HFF-Myc (cell line): ENCODE results near the gene MT2A.
"Not testable (repeated sequence)": the region's sequence is repeated elsewhere in the genome, so short reads cannot be mapped to it uniquely, and the experiment has no call there.

Source experiments
- DNase-seq: peaks from one replicate; pipeline ENCODE4 v3.0.0-alpha.2; 2011; ENCODE audit warnings: low read depth; ENCODE audit errors: extremely low read depth
- H3K4me3 ChIP-seq: replicated peaks from 2 replicates; pipeline ENCODE4 v1.5.1; 2011; ENCODE audit warnings: low read depth, mild to moderate bottlenecking, control low read depth, low read length
- TF ChIP-seq, protein P1 (sequence below): IDR thresholded peaks from 2 replicates; pipeline ENCODE4 v1.5.1; 2012; ENCODE audit warnings: mild to moderate bottlenecking, low read depth, low read length, control low read depth; ENCODE audit errors: missing control alignments

MT2A gene

DNA sequence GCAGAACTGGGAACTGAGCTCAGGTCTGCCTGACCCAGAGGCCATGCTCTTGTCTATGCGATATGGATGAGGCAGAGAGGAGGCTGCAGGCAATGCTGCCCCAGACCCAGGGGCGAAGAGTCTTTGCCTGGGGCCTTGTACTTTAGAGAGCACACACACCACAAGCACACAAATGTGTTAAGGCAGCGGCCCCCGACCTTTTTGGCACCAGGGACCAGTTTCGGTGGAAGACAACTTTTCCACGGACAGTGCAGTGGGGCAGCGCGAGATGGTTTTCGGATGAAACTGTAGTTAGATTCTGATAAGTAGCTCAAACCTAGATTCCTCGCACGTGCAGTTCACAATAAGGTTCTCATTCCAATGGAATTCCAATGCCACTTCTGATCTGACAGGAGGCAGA is 36.9 kb upstream of the MT2A start:
- no peak for DNase-seq
- TF ChIP-seq, protein P1, sequence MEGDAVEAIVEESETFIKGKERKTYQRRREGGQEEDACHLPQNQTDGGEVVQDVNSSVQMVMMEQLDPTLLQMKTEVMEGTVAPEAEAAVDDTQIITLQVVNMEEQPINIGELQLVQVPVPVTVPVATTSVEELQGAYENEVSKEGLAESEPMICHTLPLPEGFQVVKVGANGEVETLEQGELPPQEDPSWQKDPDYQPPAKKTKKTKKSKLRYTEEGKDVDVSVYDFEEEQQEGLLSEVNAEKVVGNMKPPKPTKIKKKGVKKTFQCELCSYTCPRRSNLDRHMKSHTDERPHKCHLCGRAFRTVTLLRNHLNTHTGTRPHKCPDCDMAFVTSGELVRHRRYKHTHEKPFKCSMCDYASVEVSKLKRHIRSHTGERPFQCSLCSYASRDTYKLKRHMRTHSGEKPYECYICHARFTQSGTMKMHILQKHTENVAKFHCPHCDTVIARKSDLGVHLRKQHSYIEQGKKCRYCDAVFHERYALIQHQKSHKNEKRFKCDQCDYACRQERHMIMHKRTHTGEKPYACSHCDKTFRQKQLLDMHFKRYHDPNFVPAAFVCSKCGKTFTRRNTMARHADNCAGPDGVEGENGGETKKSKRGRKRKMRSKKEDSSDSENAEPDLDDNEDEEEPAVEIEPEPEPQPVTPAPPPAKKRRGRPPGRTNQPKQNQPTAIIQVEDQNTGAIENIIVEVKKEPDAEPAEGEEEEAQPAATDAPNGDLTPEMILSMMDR = no peak
- H3K4me3 ChIP-seq = no peak overlapping the region

- TF ChIP-seq, protein P1 = no peak
- DNase-seq = no peak
- H3K4me3 ChIP-seq = no peak overlapping the region
Measured at GRCh38 chr16:56574625-56575024, 33.8 kb upstream of the MT2A start.

DNA sequence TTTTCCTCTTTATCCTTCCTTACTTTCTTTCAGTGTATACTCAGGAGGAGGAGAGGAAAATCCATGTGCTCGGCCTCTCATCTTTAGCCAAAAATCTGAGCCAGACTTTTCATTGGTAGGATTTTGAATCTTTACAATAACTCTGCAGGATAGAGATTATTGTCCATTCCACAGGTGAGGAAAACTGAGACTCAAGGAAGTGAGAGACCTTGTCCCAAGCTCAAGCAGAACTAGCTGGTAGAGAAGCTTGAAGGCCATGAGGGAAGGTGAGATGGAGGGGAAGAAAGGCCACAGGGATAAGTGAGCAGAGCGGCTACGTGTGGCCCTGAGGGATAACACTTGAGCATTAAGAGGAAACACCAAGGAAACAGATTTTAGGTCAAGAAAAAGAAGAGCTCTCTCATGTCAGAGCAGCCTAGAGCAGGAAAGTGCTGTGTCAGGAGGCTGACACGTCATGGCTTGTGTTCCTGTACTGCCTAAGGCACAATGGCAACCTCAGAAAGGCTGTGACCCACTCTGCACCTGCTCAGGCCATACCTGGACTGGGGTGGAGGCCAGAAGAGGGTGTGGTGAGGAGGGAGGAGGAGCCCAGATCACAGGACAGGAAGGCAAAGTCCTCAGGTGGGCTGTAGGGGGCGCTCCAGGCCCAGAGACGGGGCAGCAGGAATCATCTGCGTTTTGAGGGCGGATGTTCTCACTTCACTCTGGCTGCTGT is 31.6 kb upstream of the MT2A start:
- H3K4me3 ChIP-seq = no peak overlapping the region
- TF ChIP-seq, protein P1 = peak; percentile 90
- DNase-seq = peak; percentile 24

DNA sequence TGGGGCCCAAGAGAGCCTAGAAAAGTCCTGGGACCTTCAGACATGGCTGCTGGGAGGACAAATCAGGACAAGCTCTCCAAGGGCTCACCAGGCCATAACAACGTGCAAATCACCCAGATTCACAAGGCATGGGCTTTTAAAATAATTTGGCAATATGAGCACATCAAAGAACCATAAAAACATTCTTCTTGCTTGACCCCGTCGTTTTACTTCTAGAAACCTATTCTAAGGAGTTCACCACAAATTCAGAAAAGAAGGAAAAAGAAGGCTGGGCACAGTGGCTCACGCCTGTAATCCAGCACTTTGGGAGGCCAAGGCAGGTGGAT is 31.1 kb upstream of the MT2A start:
- TF ChIP-seq, protein P1 = no peak
- H3K4me3 ChIP-seq = no peak overlapping the region
- no peak for DNase-seq

GRCh38 chr16:56580391-56581048 is 27.9 kb upstream of the MT2A start:
- DNase-seq = no peak
- TF ChIP-seq, protein P1 = no peak
- H3K4me3 ChIP-seq = no peak overlapping the region

DNA sequence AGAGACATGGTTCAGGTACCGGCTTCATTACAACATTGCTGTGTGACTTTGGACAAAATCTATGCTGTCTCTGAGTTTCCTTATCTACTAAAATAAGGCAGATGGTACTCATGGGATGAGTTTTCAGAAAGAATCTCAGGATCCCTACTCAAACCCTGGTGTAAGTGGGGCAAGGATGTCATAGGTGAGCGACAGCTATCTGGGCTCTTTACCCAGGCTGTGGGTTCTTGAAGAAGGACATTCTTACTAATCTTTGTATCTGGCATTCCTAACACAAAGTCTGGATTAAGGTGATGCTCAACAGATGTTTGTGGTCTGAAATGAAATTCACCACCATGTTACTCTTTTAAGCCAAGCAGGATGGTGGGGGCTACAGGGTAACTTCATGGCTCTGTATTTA is 25.5 kb upstream of the MT2A start:
- not testable (repeated sequence) for DNase-seq, H3K4me3 ChIP-seq

DNA sequence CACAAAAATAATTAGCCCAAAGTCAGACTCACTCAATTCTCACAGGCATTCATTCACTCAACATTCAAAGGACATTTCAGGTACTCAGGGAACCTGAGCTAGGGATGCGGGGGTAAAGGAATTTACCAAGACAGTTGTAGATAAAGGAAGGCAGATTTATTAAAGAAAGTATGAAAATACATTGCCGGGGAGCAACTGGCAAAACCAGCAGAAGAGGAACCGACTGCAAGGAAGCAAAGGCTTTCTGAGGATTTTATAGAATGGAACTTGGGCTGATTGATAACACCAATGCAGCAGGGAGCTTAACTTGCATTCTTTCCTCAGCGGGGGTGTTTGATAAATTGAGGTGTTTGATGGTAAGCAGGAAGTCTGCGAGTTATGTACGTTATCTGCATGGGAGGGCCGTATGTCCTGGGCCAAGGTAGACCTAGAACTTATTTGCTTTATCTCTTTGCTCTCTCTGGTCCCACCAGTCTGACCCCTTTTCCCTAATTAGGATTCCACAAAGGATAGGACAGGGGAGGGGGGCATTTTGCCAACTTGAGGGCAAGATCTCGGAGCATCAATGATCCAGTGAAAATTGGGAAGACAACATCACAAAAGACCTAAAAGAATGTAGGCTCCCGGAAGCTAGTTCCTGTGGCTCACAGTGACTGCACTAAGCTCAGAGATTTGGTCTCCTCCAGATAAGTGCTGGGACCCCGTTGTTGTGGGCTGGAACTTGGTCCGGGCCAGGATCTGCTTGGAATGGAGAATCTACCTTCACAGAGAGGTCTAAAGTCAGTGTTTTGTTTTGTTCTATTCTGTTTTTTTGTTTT is 24.8 kb upstream of the MT2A start:
- no peak overlapping the region for H3K4me3 ChIP-seq
- no peak for DNase-seq
- TF ChIP-seq, protein P1 = no peak
